Measurements from ENCODE around the gene ATXN10. TPM values are rescaled to one million over a fixed set of nuclear protein-coding genes. Genes with fewer than 3 reads are reported as not detected.

ATXN10 gene
- total and polyA plus RNA-seq, 4 experiments from 2014 or later, result 61.8 to 102 (median 76.3) TPM

- Mint-ChIP-seq H3K27ac (peak overlapping the region; percentile 57 to 90 (median 87)), H3K9me3 (no peaks in the 10 kb centered on the region), H3K36me3 (peaks cover 3 to 4% of the 10 kb centered on the region in 2 donors), H3K4me3 (peak overlapping the region; percentile 84 to 92 (median 87)), H3K27me3 (peaks cover 0 to 2% of the 10 kb centered on the region in 2 donors), H3K4me1 (peaks cover 32 to 53% (median 39%) of the 10 kb centered on the region in 4 donors)
- Histone ChIP-seq H3K4me1 (ENCODE audit: insufficient read depth, low read length) (peaks cover 31% of the 10 kb centered on the region), H3K27me3 (ENCODE audit: insufficient read depth, low read length) (no peaks in the 10 kb centered on the region), H3K9me3 (ENCODE audit: control insufficient read depth in 1 of 2, low read length in 2 of 2) (no peaks in the 10 kb centered on the region), H3K36me3 (ENCODE audit: insufficient read depth, low read length) (no peaks in the 10 kb centered on the region), H3K4me3 (ENCODE audit: low read length in 2 of 2) (peak overlapping the region; percentile 77 to 83), H3K27ac (ENCODE audit: low read depth, low read length) (peak overlapping the region; percentile 36)
- ChIA-PET POLR2A (ENCODE audit: partially characterized antibody) (interaction anchor here (1.2 to 1.4 kb wide), 2 partner anchors 333 to 364 kb away, joined by 3 to 4 read pairs; no protein-coding TSS in a partner anchor), CTCF (ENCODE audit: partially characterized antibody) (interaction anchor here (1.0 kb wide), 1 partner anchor 9 kb away, joined by 4 read pairs; no protein-coding TSS in a partner anchor)
- intact Hi-C loops (cut with micrococcal nuclease), result no loop called here
- no peak for DNase-seq
Measured at GRCh38 chr22:45672564-45673481, 1.2 kb downstream of the ATXN10 start.

GRCh38 chr22:45673482-45674175, 2.0 kb downstream of the ATXN10 start:
- Histone ChIP-seq H3K4me1 (ENCODE audit: insufficient read depth, low read length) (peaks cover 31% of the 10 kb centered on the region), H3K27ac (ENCODE audit: low read depth, low read length) (no peak overlapping the region), H3K27me3 (ENCODE audit: insufficient read depth, low read length) (no peaks in the 10 kb centered on the region), H3K36me3 (ENCODE audit: insufficient read depth, low read length) (no peaks in the 10 kb centered on the region), H3K4me3 (ENCODE audit: low read length in 2 of 2) (no peak overlapping the region), H3K9me3 (ENCODE audit: control insufficient read depth in 1 of 2, low read length in 2 of 2) (no peaks in the 10 kb centered on the region)
- H3K4me3 Mint-ChIP-seq, result peak overlapping the region; percentile 84 to 92 (median 87)
- H3K27ac Mint-ChIP-seq, result peak overlapping the region in 6 of 7 donors; percentile 33 to 90 (median 74)
- peaks cover 3 to 4% of the 10 kb centered on the region in 2 donors for H3K36me3 Mint-ChIP-seq
- intact Hi-C loops (cut with micrococcal nuclease), result no loop called here
- POLR2A ChIA-PET (ENCODE audit: partially characterized antibody), result interaction anchor here (1.2 to 1.4 kb wide), 2 partner anchors 333 to 363 kb away, joined by 3 to 4 read pairs; no protein-coding TSS in a partner anchor
- no peak for DNase-seq
- H3K27me3 Mint-ChIP-seq, result no peaks in the 10 kb centered on the region
- peaks cover 33 to 54% (median 45%) of the 10 kb centered on the region in 4 donors for H3K4me1 Mint-ChIP-seq
- CTCF ChIA-PET (ENCODE audit: partially characterized antibody), result interaction anchor here (1.0 kb wide), 1 partner anchor 10 kb away, joined by 4 read pairs; no protein-coding TSS in a partner anchor
- H3K9me3 Mint-ChIP-seq, result no peaks in the 10 kb centered on the region

DNA sequence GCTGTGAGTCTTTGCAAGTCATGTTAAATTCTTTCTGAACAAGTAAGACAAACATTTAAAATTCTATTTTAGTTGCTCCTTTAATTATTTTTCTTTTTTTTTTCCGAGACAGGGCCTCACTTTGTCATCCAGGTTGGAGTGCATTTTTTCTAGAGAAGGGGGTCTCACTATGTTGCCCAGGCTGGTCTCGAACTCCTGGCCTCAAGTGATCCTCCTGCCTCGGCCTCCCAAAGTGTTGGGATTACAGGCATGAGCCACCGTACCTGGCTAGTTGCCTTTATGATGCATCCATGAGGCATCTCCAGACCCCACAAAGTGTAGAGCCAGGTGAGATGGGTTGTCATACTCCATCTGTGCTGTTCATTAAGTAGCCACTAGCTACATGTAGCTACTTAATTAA, 4.4 kb downstream of the ATXN10 start:
- H3K36me3 Mint-ChIP-seq, result peaks cover 3 to 4% of the 10 kb centered on the region in 2 donors
- H3K36me3 ChIP-seq (ENCODE audit: insufficient read depth, low read length), result no peaks in the 10 kb centered on the region
- no peak overlapping the region for H3K27ac Mint-ChIP-seq
- H3K4me1 Mint-ChIP-seq, result peaks cover 41 to 65% (median 53%) of the 10 kb centered on the region in 4 donors
- no peak for DNase-seq
- H3K27ac ChIP-seq (ENCODE audit: low read depth, low read length), result no peak overlapping the region
- H3K27me3 ChIP-seq (ENCODE audit: insufficient read depth, low read length), result no peaks in the 10 kb centered on the region
- CTCF ChIA-PET (ENCODE audit: partially characterized antibody), result no interaction called here
- intact Hi-C loops (cut with micrococcal nuclease), result no loop called here
- H3K4me3 ChIP-seq (ENCODE audit: low read length in 2 of 2), result no peak overlapping the region
- peak overlapping the region in 1 of 8 donors; percentile 29 for H3K4me3 Mint-ChIP-seq
- H3K27me3 Mint-ChIP-seq, result no peaks in the 10 kb centered on the region
- H3K9me3 ChIP-seq (ENCODE audit: control insufficient read depth in 1 of 2, low read length in 2 of 2), result no peaks in the 10 kb centered on the region
- POLR2A ChIA-PET (ENCODE audit: partially characterized antibody), result interaction anchor here (1.0 kb wide), 1 partner anchor 9 kb away, joined by 3 read pairs; no protein-coding TSS in a partner anchor
- peaks cover 29% of the 10 kb centered on the region for H3K4me1 ChIP-seq (ENCODE audit: insufficient read depth, low read length)
- no peaks in the 10 kb centered on the region for H3K9me3 Mint-ChIP-seq

GRCh38 chr22:45677063-45677462, 5.4 kb downstream of the ATXN10 start:
- no peak overlapping the region for H3K27ac Mint-ChIP-seq
- intact Hi-C loops (cut with micrococcal nuclease), result no loop called here
- H3K36me3 Mint-ChIP-seq, result peaks cover 3% of the 10 kb centered on the region in 2 donors
- Histone ChIP-seq H3K4me1 (ENCODE audit: insufficient read depth, low read length) (peaks cover 26% of the 10 kb centered on the region), H3K9me3 (ENCODE audit: control insufficient read depth in 1 of 2, low read length in 2 of 2) (no peaks in the 10 kb centered on the region), H3K36me3 (ENCODE audit: insufficient read depth, low read length) (no peaks in the 10 kb centered on the region), H3K27me3 (ENCODE audit: insufficient read depth, low read length) (no peaks in the 10 kb centered on the region), H3K27ac (ENCODE audit: low read depth, low read length) (no peak overlapping the region), H3K4me3 (ENCODE audit: low read length in 2 of 2) (no peak overlapping the region)
- no peak overlapping the region for H3K4me3 Mint-ChIP-seq
- peaks cover 41 to 62% (median 49%) of the 10 kb centered on the region in 4 donors for H3K4me1 Mint-ChIP-seq
- no peaks in the 10 kb centered on the region for H3K9me3 Mint-ChIP-seq
- ChIA-PET CTCF (ENCODE audit: partially characterized antibody) (no interaction called here), POLR2A (ENCODE audit: partially characterized antibody) (no interaction called here)
- H3K27me3 Mint-ChIP-seq, result no peaks in the 10 kb centered on the region
- DNase-seq, result no peak

DNA sequence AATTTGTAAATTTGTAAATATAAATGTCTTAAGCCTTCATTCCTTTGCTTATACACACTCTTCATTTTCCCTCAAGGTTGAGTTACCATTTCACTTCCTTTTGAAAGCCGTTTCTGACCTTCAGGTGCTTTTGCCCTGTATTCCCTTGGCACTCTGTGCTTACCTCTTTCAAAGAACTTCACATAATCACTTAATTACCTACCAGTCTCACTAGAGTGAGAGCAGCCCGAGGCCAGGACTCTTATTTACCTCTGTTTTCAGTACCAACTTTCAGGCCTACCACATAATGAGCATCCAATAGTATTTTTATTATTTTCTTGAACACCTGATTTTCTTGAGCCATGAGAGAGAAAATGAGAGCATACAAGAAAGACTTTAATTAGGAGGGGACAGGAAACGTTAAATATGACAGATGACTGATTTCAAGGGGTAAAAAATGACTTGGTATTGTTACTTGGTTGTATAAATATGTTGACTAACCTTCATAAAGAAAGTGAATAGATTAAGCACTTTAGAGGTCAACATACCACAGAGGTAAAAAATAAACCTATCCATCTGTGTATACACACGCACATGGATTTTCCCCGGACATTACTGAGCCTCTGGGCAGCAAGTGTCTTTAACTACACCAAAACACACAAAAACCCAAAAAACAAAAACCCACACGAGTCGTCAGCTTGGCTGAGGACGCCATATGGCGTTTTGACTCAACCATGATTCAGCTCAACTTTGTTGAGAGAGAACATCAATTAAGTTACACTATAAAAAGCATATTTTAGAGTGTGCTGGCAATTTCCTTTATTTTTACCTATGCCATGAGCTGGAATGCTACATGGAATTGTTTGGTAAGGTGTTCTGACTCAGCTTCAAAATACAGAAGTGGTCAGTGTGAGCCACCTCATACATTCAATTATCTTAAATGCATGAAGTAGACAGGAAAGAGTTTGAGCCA, 7.6 kb downstream of the ATXN10 start:
- Mint-ChIP-seq H3K27me3 (no peaks in the 10 kb centered on the region), H3K36me3 (peaks cover 3% of the 10 kb centered on the region in 2 donors), H3K27ac (no peak overlapping the region), H3K9me3 (no peaks in the 10 kb centered on the region), H3K4me3 (no peak overlapping the region), H3K4me1 (peaks cover 22 to 43% (median 31%) of the 10 kb centered on the region in 4 donors)
- no peak for DNase-seq
- no peak overlapping the region for H3K4me3 ChIP-seq (ENCODE audit: low read length in 2 of 2)
- intact Hi-C loops (cut with micrococcal nuclease), result no loop called here
- H3K27me3 ChIP-seq (ENCODE audit: insufficient read depth, low read length), result no peaks in the 10 kb centered on the region
- no peaks in the 10 kb centered on the region for H3K36me3 ChIP-seq (ENCODE audit: insufficient read depth, low read length)
- H3K9me3 ChIP-seq (ENCODE audit: control insufficient read depth in 1 of 2, low read length in 2 of 2), result no peaks in the 10 kb centered on the region
- H3K27ac ChIP-seq (ENCODE audit: low read depth, low read length), result no peak overlapping the region
- POLR2A ChIA-PET (ENCODE audit: partially characterized antibody), result no interaction called here
- H3K4me1 ChIP-seq (ENCODE audit: insufficient read depth, low read length), result peaks cover 16% of the 10 kb centered on the region
- CTCF ChIA-PET (ENCODE audit: partially characterized antibody), result no interaction called here

DNA sequence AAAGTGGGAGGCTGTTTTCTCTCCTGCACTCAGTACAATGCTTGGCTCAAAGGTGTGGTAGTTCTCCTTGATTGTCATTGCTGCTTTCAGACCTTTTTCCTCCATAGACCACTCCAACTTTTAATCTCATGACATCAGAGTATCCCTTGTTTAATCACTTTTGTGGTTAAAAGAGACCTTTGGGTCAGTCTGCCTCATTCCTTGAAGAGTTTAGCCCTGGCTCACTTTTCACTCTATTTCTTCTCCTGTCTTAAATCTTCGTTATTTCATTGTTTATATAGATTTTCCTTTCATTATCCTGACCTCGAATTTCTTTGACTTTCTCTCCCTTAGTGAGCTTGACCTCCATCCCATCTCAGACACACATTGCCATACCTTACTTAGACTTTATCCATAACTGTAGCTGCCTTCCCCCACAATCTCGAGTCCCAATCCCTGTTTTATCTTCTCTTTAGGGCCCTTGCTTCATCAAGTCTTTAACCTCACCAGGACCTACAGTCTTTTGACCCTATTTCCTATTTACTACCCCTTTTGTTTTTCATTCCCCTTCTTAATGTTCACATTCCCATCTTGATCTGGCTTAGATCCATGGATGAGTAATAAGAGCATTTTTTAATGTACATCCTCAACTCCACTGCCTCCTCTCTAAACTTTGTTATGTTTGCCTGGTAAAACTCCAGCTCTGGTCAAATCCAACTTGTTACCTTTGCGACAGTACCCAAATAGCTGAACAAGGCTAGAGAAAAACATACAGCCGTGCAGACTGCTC, 9.5 kb downstream of the ATXN10 start:
- no peak overlapping the region for H3K27ac ChIP-seq (ENCODE audit: low read depth, low read length)
- ChIA-PET POLR2A (ENCODE audit: partially characterized antibody) (no interaction called here), CTCF (ENCODE audit: partially characterized antibody) (no interaction called here)
- no peak for DNase-seq
- Mint-ChIP-seq H3K4me1 (peaks cover 18 to 30% (median 20%) of the 10 kb centered on the region in 4 donors), H3K9me3 (no peaks in the 10 kb centered on the region), H3K27me3 (no peaks in the 10 kb centered on the region), H3K4me3 (no peak overlapping the region), H3K36me3 (peaks cover 0 to 2% of the 10 kb centered on the region in 2 donors), H3K27ac (no peak overlapping the region)
- H3K27me3 ChIP-seq (ENCODE audit: insufficient read depth, low read length), result no peaks in the 10 kb centered on the region
- no peak overlapping the region for H3K4me3 ChIP-seq (ENCODE audit: low read length in 2 of 2)
- H3K4me1 ChIP-seq (ENCODE audit: insufficient read depth, low read length), result peaks cover 11% of the 10 kb centered on the region
- intact Hi-C loops (cut with micrococcal nuclease), result no loop called here
- no peaks in the 10 kb centered on the region for H3K9me3 ChIP-seq (ENCODE audit: control insufficient read depth in 1 of 2, low read length in 2 of 2)
- H3K36me3 ChIP-seq (ENCODE audit: insufficient read depth, low read length), result no peaks in the 10 kb centered on the region

All from CD4-positive, alpha-beta memory T cell (primary cell).